Daoy (cell line): ENCODE measurements around the gene PRKD1. TPM values are rescaled to one million over a fixed set of nuclear protein-coding genes. Genes with fewer than 3 reads are reported as not detected.
"Not testable (repeated sequence)": the region's sequence is repeated elsewhere in the genome, so short reads cannot be mapped to it uniquely, and the experiment has no call there.

Experiments
- DNase-seq: peaks from one replicate; pipeline ENCODE4 v3.0.0-alpha.2; 2015; ENCODE audit warnings: low read depth
- total RNA-seq: library from RNA; depleted of rRNA; stranded (reverse); fragments of >200 nt; shearing (Covaris generic); gene quantifications from 2 replicates; pipeline ENCODE4 v1.2.3, GENCODE V29; 2014

The PRKD1 gene
- total RNA-seq, 1 experiment from 2014 or later, result 3.3 TPM

DNA sequence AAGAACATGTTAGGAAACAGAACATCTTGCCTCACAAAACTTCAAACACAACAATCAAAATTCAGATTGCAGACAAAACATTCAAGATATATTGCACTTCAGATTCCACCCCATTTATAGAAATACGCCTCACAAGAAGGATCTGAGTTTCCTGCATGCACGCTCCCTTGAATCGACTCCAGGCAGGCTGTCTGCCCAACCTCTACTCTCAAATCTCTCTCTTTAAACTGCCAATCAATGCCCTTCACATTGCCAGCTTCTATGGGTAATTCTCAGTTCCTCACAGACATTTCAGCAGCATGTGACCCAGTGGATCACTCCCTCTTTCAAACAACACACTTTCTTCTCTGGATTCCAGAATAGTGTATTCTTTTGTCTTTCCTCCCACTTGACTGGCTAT, 184.1 kb downstream of the PRKD1 start:
- DNase-seq, result no peak

DNA sequence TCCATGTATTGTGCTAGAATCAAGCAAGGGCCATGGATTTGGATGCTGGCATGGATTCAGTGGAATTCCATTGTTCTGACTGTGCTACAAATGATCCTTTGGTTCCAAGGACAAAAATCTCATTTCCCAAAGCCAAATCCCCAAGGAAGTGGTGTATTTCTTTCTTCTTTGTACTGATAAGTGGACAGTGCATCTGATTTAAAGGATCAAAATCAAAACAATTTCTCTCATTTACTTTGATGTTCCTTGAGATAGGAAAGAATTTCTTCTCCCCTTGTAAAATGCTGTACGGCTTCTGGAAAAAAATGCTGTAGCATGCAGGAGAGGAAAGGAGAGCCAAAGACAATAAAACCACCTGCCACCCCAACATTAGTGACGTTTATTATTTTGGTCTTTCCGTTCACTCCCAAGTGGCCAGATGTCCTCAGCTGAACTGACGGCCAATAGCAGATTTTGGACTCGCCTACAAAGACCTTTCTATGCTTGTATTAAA, 185.7 kb downstream of the PRKD1 start:
- peak; percentile 56 for DNase-seq

DNA sequence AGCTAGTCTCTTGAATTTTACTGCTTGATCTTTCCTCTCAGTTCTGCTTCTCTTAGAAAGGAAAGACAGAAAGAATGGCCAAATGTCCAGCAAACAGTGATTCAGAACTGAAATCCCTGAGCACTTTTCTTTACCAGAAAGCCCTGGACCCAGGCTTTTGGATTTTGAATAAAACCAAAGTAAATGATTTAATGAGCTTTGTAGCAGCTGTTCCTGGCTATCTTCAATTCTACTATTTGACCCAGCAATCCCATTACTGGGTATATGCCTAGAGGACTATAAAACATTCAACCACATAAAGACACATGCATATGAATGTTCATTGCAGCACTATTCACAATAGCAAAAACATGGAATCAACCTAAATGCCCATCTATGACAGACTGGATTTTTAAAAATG, 187.2 kb downstream of the PRKD1 start:
- no peak for DNase-seq

DNA sequence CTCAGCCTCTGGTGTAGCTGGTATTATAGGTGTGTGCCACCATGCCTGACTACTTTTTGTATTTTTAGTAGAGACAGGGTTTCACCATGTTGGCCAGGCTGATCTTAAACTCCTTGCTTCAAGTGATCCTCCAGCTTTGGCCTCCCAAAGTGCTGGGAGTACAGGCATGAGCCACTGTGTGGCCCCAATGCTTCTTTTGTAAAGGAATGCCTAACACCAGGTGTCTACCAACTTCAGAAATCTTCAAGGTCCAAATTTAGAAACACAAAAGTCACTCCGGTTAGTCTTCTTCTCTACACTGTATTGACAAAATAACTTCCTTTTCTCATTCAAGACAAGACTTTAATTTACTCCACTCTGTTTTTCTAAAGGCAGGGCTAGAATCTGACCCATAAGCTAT, 188.7 kb downstream of the PRKD1 start:
- DNase-seq, result no peak

DNA sequence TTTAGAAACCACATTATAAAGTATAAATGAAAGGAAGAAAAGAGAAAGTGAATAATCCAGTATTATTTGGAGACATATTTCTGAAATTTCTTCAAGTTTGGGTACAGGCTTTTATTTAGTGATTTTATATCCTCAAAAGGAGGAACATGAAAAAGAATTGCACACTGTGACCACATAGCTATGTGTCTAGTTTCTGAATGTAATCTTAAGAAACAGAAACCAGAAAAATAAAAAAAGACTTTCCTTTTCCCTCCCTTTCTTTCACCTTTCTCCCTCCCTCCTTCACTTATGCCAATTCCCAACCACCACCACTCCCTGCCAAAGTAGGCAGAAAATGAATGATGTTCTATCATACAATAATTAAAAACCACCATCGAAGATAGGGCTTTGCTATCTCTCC, 189.6 kb downstream of the PRKD1 start:
- no peak for DNase-seq

DNA sequence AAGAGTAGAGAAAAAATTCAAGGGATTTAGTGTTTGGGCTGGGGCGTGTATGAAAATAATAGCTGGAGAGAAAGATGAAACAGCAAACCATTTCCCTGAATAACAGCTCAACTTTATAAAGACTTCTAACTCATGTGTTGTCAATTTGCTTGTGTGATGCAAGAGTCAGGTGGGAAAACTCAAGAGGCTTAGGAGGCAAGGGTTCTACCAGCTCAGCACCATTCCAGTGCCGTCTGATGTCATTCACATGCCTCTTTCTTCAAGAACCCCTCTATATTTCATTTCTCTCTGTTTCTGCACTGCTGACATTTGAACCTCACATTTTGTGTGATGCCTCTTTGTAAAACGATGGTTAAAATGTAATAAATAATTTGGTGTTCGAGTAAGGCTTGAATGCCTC, 192.2 kb downstream of the PRKD1 start:
- no peak for DNase-seq

DNA sequence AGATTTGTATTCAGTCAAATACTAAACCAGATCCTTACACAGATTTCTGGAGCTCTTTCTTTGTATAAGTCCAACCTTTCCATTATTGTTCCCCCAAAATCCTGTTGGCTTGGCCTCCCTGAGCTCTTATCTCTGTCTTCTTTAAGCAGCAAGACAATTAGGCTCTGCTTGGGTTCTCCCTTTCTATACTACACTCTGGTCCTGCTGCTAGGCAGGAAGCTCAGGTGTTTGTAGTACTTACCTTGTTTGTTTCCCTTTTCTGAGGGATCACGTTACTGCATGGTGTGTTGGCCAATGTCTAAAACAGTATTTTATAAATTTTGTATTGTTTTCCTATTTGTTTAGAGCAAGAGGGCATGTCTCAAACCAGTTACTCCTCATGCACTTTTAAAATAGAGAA, 192.9 kb downstream of the PRKD1 start:
- no peak for DNase-seq

DNA sequence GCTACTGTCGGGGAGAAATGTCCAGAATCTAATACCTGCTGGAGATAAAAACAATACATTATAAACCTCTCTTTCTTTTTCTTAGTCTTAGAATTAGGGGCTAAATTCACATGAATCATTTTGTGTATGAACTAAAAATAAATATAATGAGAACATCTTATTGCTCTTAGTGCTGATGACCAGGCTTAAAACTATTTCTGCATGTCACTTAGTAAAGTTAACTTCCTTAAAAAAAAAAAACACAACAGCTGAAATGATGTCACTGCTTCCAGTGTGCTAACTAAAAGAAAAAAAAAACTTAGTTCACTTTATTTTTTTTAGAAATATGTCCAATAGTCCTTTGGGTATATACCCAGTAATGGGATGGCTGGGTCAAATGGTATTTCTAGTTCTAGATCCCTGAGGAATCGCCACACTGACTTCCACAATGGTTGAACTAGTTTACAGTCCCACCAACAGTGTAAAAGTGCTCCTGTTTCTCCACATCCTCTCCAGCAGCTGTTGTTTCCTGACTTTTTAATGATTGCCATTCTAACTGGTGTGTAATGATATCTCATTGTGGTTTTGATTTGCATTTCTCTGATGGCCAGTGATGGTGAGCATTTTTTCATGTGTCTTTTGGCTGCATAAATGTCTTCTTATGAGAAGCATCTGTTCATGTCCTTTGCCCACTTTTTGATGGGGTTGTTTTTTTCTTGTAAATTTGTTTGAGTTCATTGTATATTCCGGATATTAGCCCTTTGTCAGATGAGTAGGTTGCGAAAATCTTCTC, 200.9 kb downstream of the PRKD1 start:
- not testable (repeated sequence) for DNase-seq

DNA sequence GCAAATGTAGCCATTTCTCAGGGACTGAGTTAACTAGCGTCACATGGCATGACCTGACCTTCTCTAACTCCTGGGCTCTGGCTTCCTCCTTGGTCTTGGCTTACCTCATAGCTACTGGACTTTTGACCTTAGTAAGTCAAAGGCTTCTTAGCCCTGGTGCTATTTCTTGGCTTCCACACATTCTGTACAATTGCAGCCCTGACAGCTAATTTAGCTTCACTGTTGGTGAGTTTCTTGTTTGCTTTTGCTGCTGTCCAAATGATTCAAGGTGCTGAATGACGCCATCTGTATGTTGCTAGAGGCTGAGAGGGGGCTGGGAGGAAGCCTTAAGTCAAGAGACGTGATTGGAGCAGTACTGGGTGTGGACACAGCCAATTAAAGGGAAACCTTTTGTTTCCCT, 202.7 kb downstream of the PRKD1 start:
- DNase-seq, result peak; percentile 42

DNA sequence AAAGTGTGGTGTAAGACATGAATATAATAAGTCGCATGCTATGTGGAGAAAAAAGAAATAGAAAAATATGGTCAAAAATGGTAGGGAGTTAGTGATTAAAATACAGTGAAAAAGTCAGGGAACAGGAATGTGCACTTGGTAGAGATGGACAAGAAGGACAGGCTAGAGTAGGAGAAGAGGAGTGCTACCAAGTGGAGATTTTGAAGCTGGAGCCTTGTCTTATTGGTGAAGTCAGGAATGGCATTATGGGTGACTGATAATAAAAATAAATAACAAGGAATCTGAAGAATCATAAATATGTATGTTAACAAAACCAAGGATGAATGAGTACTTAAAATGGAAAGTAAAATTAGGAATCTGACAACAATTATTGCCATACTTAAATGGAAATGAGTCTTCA, 204.8 kb downstream of the PRKD1 start:
- DNase-seq, result no peak

DNA sequence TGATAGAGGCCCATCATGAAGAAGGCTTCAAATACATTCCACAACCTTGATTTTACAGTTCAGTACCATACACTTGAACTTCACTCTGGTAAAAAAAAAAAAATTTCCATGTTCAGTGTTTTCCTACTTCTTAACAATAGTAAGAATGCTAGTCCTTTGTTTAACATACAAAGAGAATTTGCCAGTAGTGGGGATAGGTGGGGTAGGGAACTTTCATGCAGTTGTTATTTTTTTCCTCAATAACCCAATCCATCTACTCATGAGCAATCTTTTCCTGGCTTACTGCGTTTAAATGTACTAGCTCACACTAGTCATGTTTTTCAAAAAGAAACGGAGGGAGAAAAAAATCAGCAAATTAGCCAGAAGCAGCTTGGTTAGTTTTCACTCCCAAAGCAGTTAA, 206.1 kb downstream of the PRKD1 start:
- no peak for DNase-seq

DNA sequence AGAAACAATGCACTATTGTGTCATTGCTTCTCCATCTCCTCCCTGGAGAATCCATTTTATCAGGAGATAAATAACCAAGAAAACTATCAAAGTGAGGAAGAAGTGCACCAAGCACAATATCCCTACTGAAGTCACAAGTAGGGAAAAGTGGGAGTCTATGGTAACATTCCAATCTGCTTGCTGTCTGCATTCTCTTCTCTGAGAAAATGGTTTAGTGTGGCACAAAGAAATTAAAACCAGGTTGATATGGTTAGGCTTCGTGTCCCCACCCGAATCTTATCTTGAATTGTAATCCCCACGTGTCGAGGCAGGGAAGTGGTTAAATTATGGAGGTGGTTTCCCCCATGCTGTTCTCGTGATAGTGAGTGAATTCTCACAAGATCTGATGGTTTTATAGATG, 209.7 kb downstream of the PRKD1 start:
- DNase-seq, result no peak

DNA sequence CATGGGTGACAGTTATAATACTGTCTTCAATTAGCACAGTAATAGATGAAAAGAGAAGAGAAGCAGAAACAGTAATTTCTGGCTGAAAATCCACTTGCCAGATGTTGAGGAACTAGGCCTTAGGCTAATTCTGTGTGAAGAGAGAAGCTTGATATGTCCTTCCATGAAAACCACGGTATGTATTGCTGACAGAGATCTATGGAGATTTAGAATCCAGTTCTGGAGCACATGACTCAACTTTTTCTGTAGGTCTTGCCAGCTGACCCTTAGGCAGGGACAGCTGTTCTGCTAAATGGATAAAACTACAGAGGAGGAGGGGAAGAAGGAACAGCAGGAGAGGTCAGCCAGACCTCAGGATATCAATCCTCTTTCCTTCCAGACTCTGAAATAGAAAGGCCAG, 211.5 kb downstream of the PRKD1 start:
- no peak for DNase-seq

DNA sequence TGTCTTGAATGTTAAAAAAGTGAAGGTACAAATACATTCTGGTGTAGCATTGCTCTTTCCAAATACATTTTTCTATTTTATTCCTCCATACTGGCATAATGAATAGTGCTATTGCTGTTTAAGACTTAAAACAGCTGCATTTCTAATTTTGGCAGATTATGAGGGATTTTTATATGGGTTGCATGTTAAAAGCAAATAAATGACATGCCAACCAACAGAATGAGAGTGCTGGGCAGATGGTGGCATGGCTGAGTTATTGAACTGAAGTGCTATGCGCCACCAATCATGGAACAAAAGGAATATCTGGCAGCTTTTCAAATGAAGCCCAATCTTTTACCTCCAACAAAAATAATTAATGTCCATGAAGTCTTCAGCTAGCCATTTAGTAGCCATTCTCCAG, 215.0 kb downstream of the PRKD1 start:
- no peak for DNase-seq

DNA sequence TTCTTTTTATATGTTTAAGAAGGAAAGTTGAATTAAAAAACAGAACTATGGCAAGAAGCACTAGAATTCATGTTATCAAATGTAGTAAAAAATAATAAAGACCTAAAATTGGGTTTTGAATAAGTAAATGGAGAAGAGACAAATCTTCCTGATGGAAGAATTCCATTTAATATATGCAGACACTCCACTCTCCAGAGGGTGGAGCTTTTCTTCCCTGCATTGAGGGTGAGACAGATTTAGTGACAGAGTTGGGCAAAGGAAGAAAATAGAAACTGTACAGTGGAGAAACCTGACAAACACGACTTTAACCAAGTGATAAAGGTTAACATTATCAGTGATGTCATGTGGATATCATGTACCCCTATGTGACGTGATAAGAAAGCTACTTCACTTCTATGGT, 217.6 kb downstream of the PRKD1 start:
- peak; percentile 5 for DNase-seq

DNA sequence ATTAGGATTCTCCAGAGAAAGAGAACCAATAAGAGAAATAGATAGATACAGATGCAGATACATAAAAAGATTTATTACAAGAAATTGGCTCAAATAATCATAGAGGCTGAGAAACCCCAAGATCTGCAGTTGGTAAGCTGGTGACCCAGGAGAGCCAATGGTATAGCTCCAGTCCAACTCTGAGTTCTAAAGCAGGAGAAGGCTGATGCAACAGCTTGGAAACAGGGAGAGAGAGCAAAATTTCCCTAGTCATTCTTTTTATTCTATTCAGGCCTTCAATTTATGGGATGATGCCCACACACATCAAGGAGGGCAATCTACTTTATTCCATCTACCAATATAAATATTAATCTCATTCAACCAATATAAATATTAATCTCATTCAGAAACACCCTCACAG, 218.2 kb downstream of the PRKD1 start:
- no peak for DNase-seq

DNA sequence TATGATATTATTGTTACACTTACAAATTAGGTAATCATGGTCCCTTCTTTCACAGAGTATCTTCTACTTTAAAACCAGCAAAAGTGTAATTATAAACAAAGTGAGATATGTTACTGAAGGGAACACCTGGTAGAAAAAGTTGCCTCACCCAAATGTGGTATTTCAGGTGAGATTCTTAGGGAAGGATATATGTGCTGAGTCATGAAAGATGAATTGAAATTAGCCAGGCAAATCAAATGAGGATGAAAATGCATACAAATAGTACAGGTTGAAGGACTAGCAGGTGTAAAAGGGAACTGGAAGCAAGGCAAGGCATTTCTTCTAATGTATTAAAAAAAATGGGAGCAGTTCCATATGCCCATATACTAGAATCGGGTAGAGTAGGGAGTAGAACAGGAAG, 220.9 kb downstream of the PRKD1 start:
- no peak for DNase-seq

DNA sequence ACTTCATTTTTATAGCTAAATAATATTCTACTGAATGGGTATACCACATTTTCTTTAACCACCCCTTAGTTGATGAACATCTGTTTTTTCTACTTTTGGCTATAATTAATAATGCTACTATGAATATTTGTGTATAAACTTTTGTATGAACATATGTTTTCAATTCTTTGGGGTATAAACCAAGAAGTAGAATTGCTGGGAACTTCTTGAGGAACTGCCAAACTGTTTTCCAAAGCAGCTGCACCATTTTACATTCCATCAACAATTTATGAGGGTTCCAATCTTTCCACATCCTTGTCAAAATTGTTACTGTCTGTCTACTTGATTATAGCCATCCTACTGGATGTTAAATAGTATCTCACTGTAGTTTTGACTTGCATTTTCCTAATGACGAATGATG, 221.8 kb downstream of the PRKD1 start:
- DNase-seq, result no peak

DNA sequence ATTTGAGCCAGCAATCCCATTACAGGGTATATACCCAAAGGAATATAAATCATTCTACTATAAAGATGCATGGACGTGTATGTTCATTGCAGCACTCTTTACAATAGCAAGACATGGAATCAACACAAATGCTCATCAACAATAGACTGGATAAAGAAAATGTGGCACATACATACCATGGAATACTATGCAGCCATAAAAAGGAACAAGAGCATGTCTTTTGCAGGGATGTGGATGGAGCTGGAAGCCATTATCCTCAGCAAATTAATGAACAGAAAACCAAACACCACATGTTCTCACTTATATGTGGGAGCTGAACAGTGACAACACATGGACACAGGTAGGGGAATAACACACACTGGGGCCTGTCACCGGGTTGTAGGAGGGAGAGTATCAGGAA, 238.1 kb downstream of the PRKD1 start:
- DNase-seq, result not testable (repeated sequence)

DNA sequence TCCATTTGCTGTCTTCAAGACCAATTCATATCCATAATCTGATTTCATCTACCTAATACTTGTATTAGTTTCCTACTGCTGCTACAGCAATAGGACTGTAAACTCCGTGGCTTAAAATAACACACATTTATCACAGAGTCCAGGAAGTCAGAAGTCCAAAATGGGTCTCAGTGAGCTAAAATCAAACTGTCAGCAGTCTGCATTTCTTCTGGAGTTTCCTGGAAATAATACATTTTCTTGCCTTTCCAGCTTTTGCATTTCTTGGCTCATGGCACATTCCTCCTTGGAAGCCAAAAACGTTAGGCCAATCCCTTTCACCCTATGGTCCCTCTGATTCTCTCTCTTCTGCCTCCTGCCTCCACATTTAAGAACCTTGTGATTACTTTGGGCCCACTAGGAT, 239.8 kb downstream of the PRKD1 start:
- no peak for DNase-seq

DNA sequence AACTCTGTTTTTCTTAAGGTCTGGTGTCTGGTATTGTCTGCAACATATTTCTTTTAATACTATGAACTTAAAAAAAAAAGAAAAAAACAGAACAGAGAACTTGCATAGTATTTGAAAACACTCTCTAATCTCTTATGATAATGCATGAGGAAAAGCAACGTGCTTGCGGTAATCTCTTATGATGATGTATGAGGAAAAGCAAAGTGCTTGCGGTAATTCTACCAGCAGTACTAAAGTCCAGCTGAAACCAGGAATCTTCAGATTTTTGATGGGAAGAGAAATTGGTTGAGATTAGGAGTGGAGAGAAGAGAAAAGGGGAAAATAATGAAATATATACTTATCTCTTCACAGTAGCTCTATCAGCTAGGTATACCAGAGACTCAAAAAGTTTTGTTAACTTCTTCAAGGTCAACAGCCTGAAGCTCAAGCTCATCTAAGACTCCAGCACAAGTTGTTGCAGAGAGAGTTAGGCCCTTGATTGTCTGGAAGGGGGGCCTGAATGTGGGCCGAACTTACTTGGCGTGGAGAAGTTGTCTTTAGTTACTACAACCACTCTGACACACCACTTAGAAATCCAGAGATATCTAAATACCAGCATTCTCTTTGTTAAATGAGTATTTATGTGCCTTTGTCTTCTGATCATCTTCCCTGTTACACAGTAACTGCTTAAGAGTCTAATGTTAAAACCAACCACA, 240.4 kb downstream of the PRKD1 start:
- DNase-seq, result no peak

DNA sequence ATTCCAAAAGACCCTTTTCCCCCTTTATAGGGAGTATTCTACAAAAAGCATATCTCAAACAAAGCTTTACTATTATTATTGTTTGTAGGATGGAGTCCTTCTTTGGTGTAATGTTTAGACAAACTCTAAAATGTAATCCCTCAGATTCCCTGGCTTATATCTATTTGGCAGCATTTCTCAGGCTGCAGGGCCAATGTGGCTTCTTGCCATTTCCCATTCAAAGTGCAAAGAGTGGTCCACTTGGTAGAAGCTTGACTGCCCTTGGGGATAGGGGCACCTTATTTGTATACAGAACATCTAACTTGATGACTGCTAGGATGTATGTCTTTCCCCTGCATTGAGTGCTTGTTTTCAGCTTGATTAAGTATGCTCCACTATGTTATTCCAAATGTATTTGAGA, 242.7 kb downstream of the PRKD1 start:
- no peak for DNase-seq

DNA sequence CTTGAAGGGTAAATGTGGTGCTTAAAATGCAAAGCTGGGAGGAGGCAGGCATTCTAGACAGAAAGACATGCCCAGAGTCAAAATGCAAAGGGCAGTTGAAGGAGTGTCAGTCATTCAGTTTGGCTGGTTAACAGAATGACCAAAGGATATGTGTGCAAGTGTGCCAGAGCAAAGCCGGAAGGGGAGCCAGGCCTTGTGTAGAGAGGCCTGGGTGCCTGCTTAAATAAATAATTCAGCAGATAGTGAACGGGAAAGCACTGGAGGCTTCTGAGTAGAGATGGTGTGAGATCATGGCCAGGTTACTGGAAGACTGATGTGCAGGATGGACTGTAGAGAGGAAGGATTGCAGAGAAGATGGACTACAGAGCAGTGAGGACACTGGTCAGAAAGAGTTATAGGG, 244.9 kb downstream of the PRKD1 start:
- no peak for DNase-seq

DNA sequence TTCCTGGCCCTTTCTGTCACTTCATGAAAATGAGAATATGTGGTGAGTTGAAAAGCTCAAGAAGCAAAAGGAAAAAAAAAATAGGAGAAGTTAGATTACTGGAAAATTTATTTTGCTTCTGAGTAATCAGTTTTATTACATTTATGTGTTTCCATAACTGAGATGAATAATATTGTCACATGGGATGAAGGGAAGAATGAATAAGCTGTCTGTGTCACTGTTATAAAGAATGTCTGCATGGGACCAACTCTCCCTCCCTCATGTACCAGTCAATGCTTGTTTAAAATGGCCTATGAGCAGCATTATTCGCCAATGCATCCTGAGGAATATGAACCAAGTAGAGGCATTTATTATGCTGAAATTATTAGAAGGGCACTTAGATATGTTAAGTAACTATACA, 246.3 kb downstream of the PRKD1 start:
- DNase-seq, result no peak
